Chondrocyte (in vitro differentiated cells): ENCODE data around the gene TMPRSS7. TPM values are rescaled to one million over a fixed set of nuclear protein-coding genes. Genes with fewer than 3 reads are reported as not detected.

Experiments used
- DNase-seq: peaks from one replicate; pipeline ENCODE4 v3.0.0; 2021; ENCODE audit warnings: mixed read lengths, low spot score
- H3K27ac Mint-ChIP-seq: one replicate; pipeline ENCODE4 v1.8.0; 2021; ENCODE audit warnings: mild to moderate bottlenecking, moderate library complexity, mixed read lengths; ENCODE audit not compliant: unreplicated experiment
- H3K27me3 Mint-ChIP-seq: 2 replicates; pipeline ENCODE4 v1.8.0; 2021; ENCODE audit warnings: low read depth, mixed read lengths
- H3K36me3 Mint-ChIP-seq: 2 replicates; pipeline ENCODE4 v1.8.0; 2021; ENCODE audit warnings: low read depth, mixed read lengths
- H3K4me1 Mint-ChIP-seq: 2 replicates; pipeline ENCODE4 v1.8.0; 2021; ENCODE audit warnings: low read depth, mild to moderate bottlenecking, mixed read lengths
- H3K4me3 Mint-ChIP-seq: one replicate; pipeline ENCODE4 v1.8.0; 2021; ENCODE audit warnings: mild to moderate bottlenecking, moderate library complexity, mixed read lengths; ENCODE audit not compliant: unreplicated experiment
- H3K9me3 Mint-ChIP-seq: 2 replicates; pipeline ENCODE4 v1.8.0; 2021; ENCODE audit warnings: low read depth, mixed read lengths
- CTCF ChIP-seq: fragments of 200-600 bp; sonication (generic); IDR thresholded peaks from 2 replicates; pipeline ENCODE4 v1.5.0; 2021; ENCODE audit warnings: antibody characterized with exemption, mild to moderate bottlenecking, moderate library complexity
- microRNA-seq: library from miRNA; unstranded; fragments of <30 nt; microRNA quantifications from one replicate; pipeline ENCODE4 v1.2.0, GENCODE V29; 2020; ENCODE audit warnings: borderline number of aligned reads
- total RNA-seq: library from RNA; stranded (reverse); gene quantifications from 3 replicates; pipeline ENCODE4 v1.2.1, GENCODE V29; 2021

The TMPRSS7 gene
- total RNA-seq, 1 donor from 2014 or later = not detected

GRCh38 chr3:112130638-112130993, 96.1 kb downstream of the TMPRSS7 start:
- H3K27me3 Mint-ChIP-seq = no peaks in the 10 kb centered on the region
- H3K9me3 Mint-ChIP-seq = no peaks in the 10 kb centered on the region
- H3K4me3 Mint-ChIP-seq = no peak overlapping the region
- no peak for TF ChIP-seq CTCF
- H3K4me1 Mint-ChIP-seq = peaks cover 7% of the 10 kb centered on the region
- no peak for DNase-seq
- no peak overlapping the region for H3K27ac Mint-ChIP-seq
- no peaks in the 10 kb centered on the region for H3K36me3 Mint-ChIP-seq

Small RNA genes lying within 50 kb of the gene (microRNA-seq; reads per million reads assigned to microRNA genes)
- gene MIR567 = not detected

Other genes starting within 250 kb of the TMPRSS7 start
- 70.3 to 138 TPM (median 133 TPM) in 3 replicates for gene PHLDB2, start 175.5 kb upstream of the TMPRSS7 start, total RNA-seq
- gene ABHD10, start 55.7 kb upstream of the TMPRSS7 start, total RNA-seq = 26.3 to 35.5 TPM (median 26.5 TPM) in 3 replicates
- not detected in 3 replicates for gene TAGLN3, start 35.8 kb upstream of the TMPRSS7 start, total RNA-seq
- 2.1 to 5.8 TPM (median 4.3 TPM) in 3 replicates for gene C3orf52, start 51.7 kb downstream of the TMPRSS7 start, total RNA-seq
- gene GCSAM, start 98.5 kb downstream of the TMPRSS7 start, total RNA-seq = not detected in 3 replicates